8988T (cell line): ENCODE measurements around the gene FOSL1.
A peak's percentile ranks its signal among the peaks of the same experiment; 100 is the strongest.

ENCODE experiments used
- DNase-seq: peaks from one replicate; pipeline ENCODE4 v3.0.0; 2011

The FOSL1 gene

GRCh38 chr11:65861533-65862183 is 38.5 kb downstream of the FOSL1 start:
- no peak for DNase-seq

- no peak for DNase-seq
Measured at GRCh38 chr11:65861165-65861505, 39.1 kb downstream of the FOSL1 start.

DNA sequence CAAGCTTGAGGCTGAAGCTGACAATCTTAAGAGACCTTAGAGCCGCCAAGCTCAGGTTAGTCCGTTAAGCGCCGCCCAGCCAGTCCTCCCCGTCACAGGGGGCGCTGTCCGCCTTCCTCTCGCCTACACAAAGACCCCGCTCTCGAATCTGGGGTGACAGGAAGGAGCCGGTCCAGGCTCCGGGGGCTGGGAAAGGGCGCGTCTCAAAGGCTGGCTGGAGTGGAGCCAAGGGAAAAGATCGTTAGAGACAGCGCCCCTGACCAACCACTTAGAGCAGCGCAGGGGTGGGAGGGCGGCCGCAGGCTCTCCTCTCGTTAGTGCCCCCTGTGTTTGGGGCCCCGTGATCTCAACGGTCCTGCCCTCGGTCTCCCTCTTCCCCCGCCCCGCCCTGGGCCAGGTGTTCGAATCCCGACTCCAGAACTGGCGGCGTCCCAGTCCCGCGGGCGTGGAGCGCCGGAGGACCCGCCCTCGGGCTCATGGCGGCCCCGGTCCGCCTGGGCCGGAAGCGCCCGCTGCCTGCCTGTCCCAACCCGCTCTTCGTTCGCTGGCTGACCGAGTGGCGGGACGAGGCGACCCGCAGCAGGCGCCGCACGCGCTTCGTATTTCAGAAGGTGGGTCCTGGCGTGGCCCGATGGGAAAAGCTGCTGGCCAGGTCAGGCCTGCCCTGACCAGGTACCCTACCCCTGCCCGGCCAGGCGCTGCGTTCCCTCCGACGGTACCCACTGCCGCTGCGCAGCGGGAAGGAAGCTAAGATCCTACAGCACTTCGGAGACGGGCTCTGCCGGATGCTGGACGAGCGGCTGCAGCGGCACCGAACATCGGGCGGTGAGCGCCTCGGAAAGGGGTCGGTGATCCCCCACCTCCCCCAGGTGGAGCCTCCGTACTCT is 39.7 kb downstream of the FOSL1 start, which contains the start of gene MUS81:
Gene MUS81, plus strand, starts transcription at position 156 of the 887 bp plus-strand sequence. Its CDS starts 321 bp downstream, at position 477.
- DNase-seq = peak; percentile 99

GRCh38 chr11:65859812-65860277 is 40.3 kb downstream of the FOSL1 start:
- no peak for DNase-seq

DNA sequence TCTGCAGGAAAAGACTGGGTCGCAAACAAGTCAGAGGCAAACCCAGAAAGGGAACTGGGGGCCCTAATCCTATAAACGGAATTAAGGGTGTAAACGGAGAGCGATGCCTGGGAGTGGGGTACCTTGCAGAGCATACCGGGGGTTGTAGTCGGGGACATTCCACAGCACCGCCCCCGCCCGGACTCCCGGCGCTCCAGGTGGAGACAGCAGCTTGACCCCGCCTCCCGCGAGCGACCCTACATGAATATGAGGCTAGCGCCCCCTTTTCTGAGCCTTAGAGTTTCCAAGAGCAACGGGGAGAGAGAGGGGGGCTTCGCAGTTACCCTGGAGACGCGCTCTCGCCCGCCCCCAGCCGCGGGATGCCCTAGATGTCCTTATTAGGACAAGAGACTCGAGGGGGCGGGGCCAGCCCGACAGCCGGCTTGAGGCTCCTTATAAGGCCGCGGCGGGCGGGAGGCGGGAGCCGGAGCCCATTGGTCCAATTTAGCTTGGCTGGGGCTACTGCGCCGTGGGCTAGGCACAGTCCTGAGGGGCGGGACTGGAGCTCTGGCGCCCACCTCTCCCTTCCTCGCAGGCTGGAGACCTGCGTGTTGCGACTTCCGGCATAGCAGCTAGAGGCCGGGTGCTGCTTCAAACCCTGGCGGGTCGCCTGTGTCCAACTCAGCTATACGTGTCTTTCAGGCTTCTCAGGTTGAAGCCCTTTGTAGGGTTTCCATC is 40.9 kb downstream of the FOSL1 start:
- peak; percentile 97 for DNase-seq

DNA sequence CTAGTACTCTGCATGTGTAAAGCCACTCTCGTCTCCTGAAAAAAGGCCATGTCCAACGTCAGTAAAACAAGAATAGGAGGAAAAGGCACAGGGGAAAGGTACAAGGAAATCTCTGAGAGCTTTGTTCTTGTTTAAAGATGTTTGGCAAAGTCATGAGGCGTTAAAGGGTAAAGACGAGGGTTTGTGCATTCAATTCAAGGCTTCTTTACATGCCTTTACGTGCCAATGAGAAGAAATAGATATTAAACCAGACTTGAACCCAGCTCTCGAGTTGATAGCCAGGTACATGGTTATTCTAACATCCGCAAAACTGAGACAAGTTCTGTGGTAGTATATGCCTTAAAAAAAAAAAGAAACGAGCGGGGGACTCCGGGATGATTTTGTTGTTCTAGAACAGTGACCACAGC is 41.5 kb downstream of the FOSL1 start:
- DNase-seq = no peak

DNA sequence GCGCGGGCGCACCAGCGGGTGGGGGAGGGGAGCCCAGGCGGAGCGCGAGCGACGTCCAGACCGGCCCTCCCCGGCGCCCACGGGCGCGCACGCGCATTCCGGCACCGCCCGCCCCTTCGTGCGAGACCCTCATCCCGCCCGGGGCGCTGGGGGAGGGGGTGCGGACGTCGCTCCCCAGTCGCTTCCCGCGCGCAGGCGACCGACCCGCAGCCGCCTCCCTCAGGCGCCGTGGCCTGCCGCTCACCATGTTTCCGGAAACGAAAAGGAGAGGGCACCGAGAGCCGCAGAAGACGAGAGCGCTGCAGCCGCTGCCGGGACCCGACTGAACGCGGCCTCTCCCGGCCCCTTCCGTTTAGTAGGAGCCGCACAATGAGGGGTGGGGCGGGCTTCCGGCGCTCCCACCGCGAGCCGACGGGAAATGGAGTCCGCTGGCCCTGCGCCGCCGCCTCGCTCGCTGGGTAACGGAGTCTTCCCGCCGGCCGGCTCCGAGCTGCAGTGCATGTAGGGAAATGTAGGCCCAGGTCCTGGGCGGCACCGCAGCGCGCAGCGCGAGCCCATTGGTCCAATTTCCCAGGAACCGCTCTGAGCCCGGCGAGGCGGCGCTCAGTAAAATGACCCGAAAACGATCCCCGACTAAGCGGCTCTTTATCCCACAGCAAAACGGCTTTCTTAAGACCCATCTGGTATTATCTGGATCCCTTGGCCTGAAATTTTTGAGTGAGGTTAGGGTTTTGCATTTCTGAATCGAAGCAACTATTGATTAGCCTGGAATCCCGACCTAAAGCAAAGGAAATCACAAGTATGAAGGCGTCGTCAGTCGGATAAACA is 42.1 kb downstream of the FOSL1 start, which contains the start of gene CFL1:
Gene CFL1, minus strand, starts transcription at position 328 of the 828 bp plus-strand sequence. Its CDS starts 81 bp downstream, at position 247.
- peak; percentile 93 for DNase-seq

- DNase-seq = no peak
Measured at GRCh38 chr11:65857500-65857852, 42.7 kb downstream of the FOSL1 start.

DNA sequence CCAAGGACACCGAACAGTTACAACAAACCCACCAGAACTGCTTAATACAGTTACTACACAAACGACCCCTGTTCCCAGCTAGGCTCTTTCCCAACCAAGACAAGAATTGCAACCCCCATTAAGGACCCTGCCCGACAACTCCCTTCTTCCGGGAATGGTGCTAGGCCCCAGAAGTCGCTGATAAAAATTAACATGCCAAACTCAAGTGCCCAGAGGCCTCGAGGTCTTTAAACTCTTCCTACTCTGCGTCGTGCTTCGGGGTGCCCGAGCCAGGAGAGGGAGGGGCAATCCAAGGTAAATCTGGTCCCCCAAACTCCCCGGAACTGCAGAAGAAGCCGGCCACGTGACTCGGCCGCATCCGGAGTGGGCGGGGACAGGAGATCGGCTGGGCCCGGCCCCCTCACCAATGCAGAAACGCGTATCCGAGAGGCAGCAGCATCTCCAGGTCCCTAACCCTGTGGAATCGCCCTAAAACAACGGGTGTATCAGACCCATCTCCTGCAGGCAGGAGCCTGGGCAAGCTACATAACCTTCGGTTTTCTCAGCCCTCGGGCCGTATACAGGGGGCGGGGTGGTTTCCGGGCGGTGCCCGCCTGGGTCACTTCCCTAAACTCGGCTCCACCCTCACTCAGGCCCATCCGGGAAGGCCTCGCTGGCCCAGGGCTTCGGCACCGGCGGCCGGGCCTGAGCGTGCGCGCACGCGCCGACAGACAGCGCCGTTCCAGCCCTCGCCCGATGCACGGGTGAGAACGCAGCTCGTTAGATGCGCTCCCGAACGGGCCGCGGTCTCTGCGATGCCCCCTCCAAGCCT is 43.3 kb downstream of the FOSL1 start:
- DNase-seq = peak; percentile 79

DNA sequence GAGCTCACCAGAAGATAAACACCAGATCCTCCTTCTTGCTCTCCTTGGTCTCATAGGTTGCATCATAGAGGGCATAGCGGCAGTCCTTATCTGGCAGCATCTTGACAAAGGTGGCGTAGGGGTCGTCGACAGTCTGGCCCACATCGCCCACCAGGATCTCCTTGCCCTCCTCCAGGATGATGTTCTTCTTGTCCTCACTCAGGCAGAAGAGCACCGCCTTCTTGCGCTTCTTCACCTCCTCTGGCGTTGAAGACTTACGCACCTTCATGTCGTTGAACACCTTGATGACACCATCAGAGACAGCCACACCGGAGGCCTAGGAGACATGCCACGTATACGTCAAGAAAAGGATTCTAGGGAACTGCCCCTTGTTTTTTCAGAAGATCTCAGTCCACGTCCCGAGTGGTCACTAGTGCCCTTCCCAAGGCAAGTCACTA is 44.2 kb downstream of the FOSL1 start:
- DNase-seq = no peak

- DNase-seq = no peak
Measured at GRCh38 chr11:65854852-65855837, 45.0 kb downstream of the FOSL1 start.

DNA sequence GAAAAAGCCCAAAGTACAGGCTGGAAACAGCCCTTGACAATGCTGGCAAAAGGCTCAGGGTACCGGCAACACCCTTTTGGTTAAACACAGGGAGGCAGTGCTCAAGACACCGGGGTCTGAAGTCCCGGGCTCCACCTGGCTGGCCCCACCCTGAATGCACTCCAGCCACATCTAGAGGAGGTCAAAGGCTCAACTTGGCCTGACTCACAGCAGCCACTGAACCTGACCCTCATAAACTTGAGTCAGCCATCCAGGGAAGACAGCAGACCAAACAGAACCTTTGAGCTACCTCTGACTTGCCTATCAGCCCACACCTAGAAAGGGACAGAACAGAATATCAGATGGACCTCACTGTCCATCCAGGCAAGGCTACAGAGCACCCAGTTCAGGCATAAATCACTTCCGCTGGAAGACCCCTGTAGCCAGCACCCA is 46.0 kb downstream of the FOSL1 start:
- no peak for DNase-seq

DNA sequence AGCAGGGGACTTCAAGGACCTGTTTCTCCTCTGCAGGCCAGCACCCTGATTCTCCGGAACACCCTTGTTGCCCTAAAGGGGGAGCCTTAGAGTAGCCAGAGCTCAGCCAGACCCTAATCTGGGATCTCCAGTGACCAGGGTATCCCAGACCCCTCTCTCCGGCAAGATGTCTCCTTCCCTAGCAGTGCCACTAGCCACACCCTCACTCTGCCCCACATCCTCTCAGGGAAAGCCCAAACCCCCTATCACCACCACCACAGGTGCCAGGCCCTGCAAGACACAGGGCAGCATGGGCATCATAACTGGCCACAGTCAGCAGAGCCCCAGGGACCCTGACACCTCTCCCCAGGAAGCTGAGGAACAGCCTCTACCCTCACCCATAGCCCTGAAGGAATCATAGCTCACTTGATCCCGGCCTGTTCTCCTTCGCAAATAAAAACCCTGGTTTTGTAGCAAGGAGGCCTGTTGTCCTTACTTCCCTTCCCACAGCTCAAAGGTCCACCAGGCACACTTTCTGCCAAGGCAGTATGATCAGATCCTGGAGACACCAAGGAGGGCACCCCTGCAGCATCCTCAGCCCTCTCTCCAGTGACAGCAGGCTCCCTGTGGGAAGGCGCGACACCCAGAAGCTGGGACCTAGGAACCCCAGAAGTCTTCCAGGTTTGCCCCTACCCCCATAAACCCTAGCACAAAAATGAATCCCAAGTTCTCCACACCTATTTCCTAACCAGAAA is 46.8 kb downstream of the FOSL1 start:
- no peak for DNase-seq

GRCh38 chr11:65852508-65853245 is 47.5 kb downstream of the FOSL1 start:
- no peak for DNase-seq

GRCh38 chr11:65851811-65852507 is 48.2 kb downstream of the FOSL1 start:
- DNase-seq = no peak

DNA sequence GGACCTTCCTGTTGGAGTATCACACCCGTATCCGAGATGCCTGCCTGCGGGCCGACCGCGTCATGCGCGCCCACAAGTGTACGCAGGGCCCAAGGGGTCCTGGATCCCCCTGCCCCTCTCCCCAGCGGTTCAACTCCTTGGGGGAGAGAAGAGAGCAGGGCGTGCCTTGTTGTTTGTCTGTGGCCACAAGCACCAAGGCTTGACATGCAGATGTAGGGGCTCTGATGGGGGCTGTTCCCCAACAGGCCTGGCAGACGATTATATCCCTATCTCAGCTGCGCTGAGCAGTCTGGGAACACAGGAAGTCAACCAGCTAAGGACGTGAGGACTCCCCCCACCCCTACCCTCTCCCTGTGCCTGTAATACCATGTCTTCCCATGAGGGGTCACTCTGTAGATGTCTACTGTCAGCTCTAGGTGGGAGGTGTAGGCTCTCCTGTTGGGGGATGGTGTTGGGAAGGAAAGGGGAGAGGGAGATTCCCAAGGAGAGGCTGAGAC is 49.1 kb downstream of the FOSL1 start:
- peak; percentile 58 for DNase-seq

DNA sequence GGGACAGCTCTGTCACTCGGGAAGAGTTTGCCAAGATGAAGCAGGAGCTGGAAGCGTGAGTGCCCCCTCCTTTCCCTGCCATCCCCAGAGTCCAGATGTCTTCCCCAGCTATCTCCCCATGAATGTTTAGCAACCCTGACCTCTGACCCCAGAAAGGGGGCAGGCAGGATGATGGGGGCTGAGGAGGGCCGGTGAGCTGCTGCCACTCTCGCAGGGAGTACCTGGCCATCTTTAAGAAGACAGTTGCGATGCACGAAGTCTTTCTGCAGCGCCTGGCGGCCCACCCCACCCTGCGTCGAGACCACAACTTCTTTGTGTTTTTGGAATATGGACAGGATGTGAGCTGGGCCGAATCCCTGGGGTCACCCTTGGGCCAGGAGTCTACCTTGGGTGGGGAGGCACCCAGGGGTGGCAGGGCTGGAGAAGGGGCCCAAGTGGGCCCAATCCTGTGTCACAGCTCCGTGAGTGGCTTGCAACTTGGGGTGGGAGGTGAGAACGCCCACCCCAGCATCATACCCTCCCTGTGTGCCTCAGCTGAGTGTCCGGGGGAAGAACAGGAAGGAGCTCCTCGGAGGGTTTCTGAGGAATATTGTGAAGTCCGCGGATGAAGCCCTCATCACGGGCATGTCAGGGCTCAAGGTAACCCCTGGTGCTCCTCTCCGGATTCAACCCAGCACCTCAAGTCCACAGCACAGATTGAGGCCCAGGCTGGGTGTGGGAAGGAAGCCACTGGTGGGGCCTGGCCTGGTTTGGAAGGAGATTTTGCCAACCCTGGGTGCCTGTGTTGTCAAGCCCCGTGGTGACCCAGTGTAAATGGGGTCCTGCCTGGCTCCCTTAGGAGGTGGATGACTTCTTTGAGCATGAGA is 49.7 kb downstream of the FOSL1 start:
- no peak for DNase-seq
